Keratinocyte (primary cell): ENCODE measurements around the gene ITGA7. TPM values are rescaled to one million over a fixed set of nuclear protein-coding genes. Genes with fewer than 3 reads are reported as not detected.
A peak's percentile ranks its signal among the peaks of the same experiment; 100 is the strongest.

Experiments
- DNase-seq: peaks from one replicate; pipeline ENCODE4 v3.0.0-alpha.2; 2011; ENCODE audit warnings: low read depth, missing footprints, low spot score
- FAIRE-seq: peaks from 2 replicates; lab custom pipeline; 2011; peaks lifted over from hg19 to GRCh38; lab: Jason Lieb, UNC
- H2AFZ ChIP-seq: 2 replicates; pipeline ENCODE4 v1.6.0; 2012; ENCODE audit warnings: low read length, control low read depth, inconsistent platforms; ENCODE audit not compliant: control insufficient read depth
- H3K27ac ChIP-seq: 2 replicates; pipeline ENCODE4 v1.5.1; 2011; ENCODE audit warnings: low read length; ENCODE audit not compliant: control insufficient read depth, insufficient read depth
- H3K27me3 ChIP-seq: 3 replicates; pipeline ENCODE4 v1.6.0; 2011; ENCODE audit warnings: low read length; ENCODE audit not compliant: control insufficient read depth, insufficient read depth; ENCODE audit errors: extremely low read depth
- H3K36me3 ChIP-seq, 2 experiments: 2 replicates in 1 of 2; 3 replicates in 1 of 2; pipeline ENCODE4 v1.5.1; 2011; ENCODE audit warnings: low read length in 2 of 2, mild to moderate bottlenecking in 1 of 2; ENCODE audit not compliant: control insufficient read depth in 2 of 2, insufficient read depth in 2 of 2; ENCODE audit errors: extremely low read depth in 1 of 2
- H3K4me1 ChIP-seq: 3 replicates; pipeline ENCODE4 v1.5.1; 2011; ENCODE audit warnings: low read length; ENCODE audit not compliant: control insufficient read depth, insufficient read depth; ENCODE audit errors: extremely low read depth
- H3K4me2 ChIP-seq: 3 replicates; pipeline ENCODE4 v1.6.0; 2011; ENCODE audit warnings: low read depth, low read length; ENCODE audit not compliant: control insufficient read depth, insufficient read depth; ENCODE audit errors: extremely low read depth
- H3K4me3 ChIP-seq, 3 experiments: fragments of 200-600 bp in 1 of 3; sonication (generic) in 1 of 3; 2 replicates in 2 of 3; 3 replicates in 1 of 3; pipeline ENCODE4 v1.5.1; 2011 to 2016; ENCODE audit warnings: low read length in 3 of 3, mild to moderate bottlenecking in 3 of 3, control low read depth in 2 of 3, inconsistent platforms in 1 of 3, low read depth in 1 of 3, mixed read lengths in 1 of 3, mixed run types in 1 of 3, moderate library complexity in 1 of 3; ENCODE audit not compliant: control insufficient read depth in 2 of 3, insufficient read depth in 2 of 3; ENCODE audit errors: extremely low read depth in 1 of 3
- H3K79me2 ChIP-seq: 2 replicates; pipeline ENCODE4 v1.6.0; 2012; ENCODE audit warnings: low read length; ENCODE audit not compliant: control insufficient read depth, insufficient read depth
- H3K9ac ChIP-seq: 3 replicates; pipeline ENCODE4 v1.6.0; 2011; ENCODE audit warnings: low read length; ENCODE audit not compliant: control insufficient read depth, insufficient read depth; ENCODE audit errors: extremely low read depth
- H3K9me1 ChIP-seq: 3 replicates; pipeline ENCODE4 v1.6.0; 2011; ENCODE audit warnings: low read length; ENCODE audit not compliant: control insufficient read depth, insufficient read depth; ENCODE audit errors: extremely low read depth
- H3K9me3 ChIP-seq: 2 replicates; pipeline ENCODE4 v1.5.1; 2012; ENCODE audit warnings: low read depth, low read length; ENCODE audit not compliant: control insufficient read depth
- H4K20me1 ChIP-seq: 3 replicates; pipeline ENCODE4 v1.6.0; 2011; ENCODE audit warnings: low read length; ENCODE audit not compliant: control insufficient read depth, insufficient read depth; ENCODE audit errors: extremely low read depth
- EZH2 ChIP-seq: IDR thresholded peaks from one replicate; pipeline ENCODE4 v1.6.1; 2012; ENCODE audit warnings: inconsistent platforms, mild to moderate bottlenecking, low read length, moderate library complexity
- dilution Hi-C: fragments of 300-500 bp; cut with MboI; formaldehyde crosslinking; loops from one replicate; pipeline ENCODE4 v1.7.0; 2020; ENCODE audit warnings: low sequenced_read_pairs; ENCODE audit not compliant: extremely low pct_ligation_motif_present
- polyA minus RNA-seq, 3 experiments: library from RNA; depleted of rRNA, polyadenylated mRNA; stranded (reverse); fragments of >200 nt; gene quantifications; 1 replicate in 1 of 3; 2 replicates in 1 of 3; 3 replicates in 1 of 3; pipeline ENCODE4 v1.2.3, GENCODE V29; 2011
- polyA plus RNA-seq, 5 experiments: library from polyadenylated mRNA; depleted of rRNA in 3 of 5; stranded (reverse) in 3 of 5; stranded (forward) in 1 of 5; unstranded in 1 of 5; fragments of >200 nt; gene quantifications; 1 replicate in 1 of 5; 2 replicates in 3 of 5; 3 replicates in 1 of 5; pipeline versions ENCODE4 v1.2.1 to v1.2.3, GENCODE V29; 2011 to 2012; ENCODE audit warnings: missing spikeins in 2 of 5, low read depth in 1 of 5, low replicate concordance in 1 of 5
- TF ChIP-seq, protein P1 (sequence below), 3 experiments: IDR thresholded peaks in 1 of 3; conservative IDR thresholded peaks in 1 of 3; optimal IDR thresholded peaks in 1 of 3; 2 replicates in 2 of 3; 3 replicates in 1 of 3; pipeline versions ENCODE3 to v1.5.1; 2011; ENCODE audit warnings: low read length in 3 of 3, mild to moderate bottlenecking in 3 of 3, moderate library complexity in 2 of 3, control low read depth in 1 of 3, inconsistent platforms in 1 of 3; ENCODE audit not compliant: insufficient read depth in 2 of 3; ENCODE audit errors: extremely low read depth in 1 of 3

Gene ITGA7
- polyA plus RNA-seq (0.04 to 0.19 TPM (median 0.07 TPM) in 3 replicates), polyA minus RNA-seq (0.20 TPM in 1 of 3 replicates, not detected in the others)
- 0.44 TPM for polyA plus RNA-seq (2011; ENCODE audit: low read depth)
- 0.27 TPM in 1 of 2 replicates, not detected in the other for polyA plus RNA-seq (2011; cell fraction: cytosol; rRNA removed)
- polyA plus RNA-seq (2011; cell fraction: nucleus; rRNA removed) = 0.45 and 0.51 TPM in 2 replicates
- polyA plus RNA-seq (2012; ENCODE audit: low replicate concordance) = 0.24 and 0.95 TPM in 2 replicates
- not detected for polyA minus RNA-seq (2011; cell fraction: cytosol; rRNA and poly(A)+ RNA removed)
- not detected in 2 replicates for polyA minus RNA-seq (2011; cell fraction: nucleus; rRNA and poly(A)+ RNA removed)

- TF ChIP-seq, protein P1, sequence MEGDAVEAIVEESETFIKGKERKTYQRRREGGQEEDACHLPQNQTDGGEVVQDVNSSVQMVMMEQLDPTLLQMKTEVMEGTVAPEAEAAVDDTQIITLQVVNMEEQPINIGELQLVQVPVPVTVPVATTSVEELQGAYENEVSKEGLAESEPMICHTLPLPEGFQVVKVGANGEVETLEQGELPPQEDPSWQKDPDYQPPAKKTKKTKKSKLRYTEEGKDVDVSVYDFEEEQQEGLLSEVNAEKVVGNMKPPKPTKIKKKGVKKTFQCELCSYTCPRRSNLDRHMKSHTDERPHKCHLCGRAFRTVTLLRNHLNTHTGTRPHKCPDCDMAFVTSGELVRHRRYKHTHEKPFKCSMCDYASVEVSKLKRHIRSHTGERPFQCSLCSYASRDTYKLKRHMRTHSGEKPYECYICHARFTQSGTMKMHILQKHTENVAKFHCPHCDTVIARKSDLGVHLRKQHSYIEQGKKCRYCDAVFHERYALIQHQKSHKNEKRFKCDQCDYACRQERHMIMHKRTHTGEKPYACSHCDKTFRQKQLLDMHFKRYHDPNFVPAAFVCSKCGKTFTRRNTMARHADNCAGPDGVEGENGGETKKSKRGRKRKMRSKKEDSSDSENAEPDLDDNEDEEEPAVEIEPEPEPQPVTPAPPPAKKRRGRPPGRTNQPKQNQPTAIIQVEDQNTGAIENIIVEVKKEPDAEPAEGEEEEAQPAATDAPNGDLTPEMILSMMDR (optimal IDR thresholded peaks at IDR 0.05 in 1 of 3, IDR thresholded peaks at IDR 0.05 in 1 of 3, conservative IDR thresholded peaks at IDR 0.05 in 1 of 3; ENCODE audit: extremely low read depth in 1 of 3, insufficient read depth in 2 of 3, low read length in 3 of 3) = no peak
- no peak for TF ChIP-seq EZH2
- H3K4me3 ChIP-seq = peak within 1 kb of the TSS in 2 of 3 experiments; percentile 24 to 31
- H3K9ac ChIP-seq = no peak within 1 kb of the TSS
Observed at GRCh38 chr12:55707841-55708694, at the start of gene ITGA7. Gene ITGA7, minus strand, starts transcription at chr12:55707904. Its CDS starts 222 bp downstream, at chr12:55707682.

DNA sequence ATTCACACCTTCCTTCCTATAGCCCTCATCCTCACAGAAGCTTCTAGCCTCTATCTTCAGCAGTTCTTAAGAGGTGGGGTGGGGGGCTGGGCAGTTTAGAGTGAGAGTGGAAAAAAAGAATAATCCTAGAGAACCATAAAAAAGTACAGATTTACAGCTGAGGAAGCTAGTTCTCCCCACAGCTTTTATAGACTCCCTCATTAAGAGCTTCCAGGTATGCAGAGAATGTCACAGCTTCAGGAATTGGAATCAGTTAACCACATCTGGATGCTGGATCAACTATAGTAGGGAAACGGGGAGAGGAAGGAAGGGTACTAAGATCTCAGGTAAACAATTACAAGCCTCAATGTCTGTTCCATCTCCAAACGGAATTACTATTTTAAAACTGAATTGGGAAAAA, 47.5 kb upstream of the ITGA7 start:
- H2AFZ ChIP-seq = no peak overlapping the region
- DNase-seq = no peak
- TF ChIP-seq EZH2 = no peak
- TF ChIP-seq, protein P1 (optimal IDR thresholded peaks at IDR 0.05 in 1 of 3, IDR thresholded peaks at IDR 0.05 in 1 of 3, conservative IDR thresholded peaks at IDR 0.05 in 1 of 3; ENCODE audit: extremely low read depth in 1 of 3, insufficient read depth in 2 of 3, low read length in 3 of 3) = no peak
- no peaks in the 10 kb centered on the region for H3K4me1 ChIP-seq
- dilution Hi-C loops = no loop called here
- H4K20me1 ChIP-seq = no peaks in the 10 kb centered on the region
- H3K27me3 ChIP-seq = no peaks in the 10 kb centered on the region
- no peaks in the 10 kb centered on the region for H3K79me2 ChIP-seq
- FAIRE-seq = no peak
- peaks cover 20 to 34% of the 10 kb centered on the region in 2 experiments for H3K36me3 ChIP-seq
- no peaks in the 10 kb centered on the region for H3K9me3 ChIP-seq
- H3K4me2 ChIP-seq = no peak overlapping the region
- H3K9me1 ChIP-seq = no peaks in the 10 kb centered on the region
- no peak overlapping the region for H3K4me3 ChIP-seq
- no peak overlapping the region for H3K27ac ChIP-seq
- H3K9ac ChIP-seq = no peak overlapping the region

More at GRCh38 chr12:55707841-55708694, at the start of gene ITGA7:
- no peak for FAIRE-seq
- Histone ChIP-seq H3K4me2 (peak within 1 kb of the TSS; percentile 45), H2AFZ (no peak within 1 kb of the TSS), H4K20me1 (no peaks in the 10 kb centered on the region), H3K36me3 (no peaks in the 10 kb centered on the region), H3K79me2 (no peaks in the 10 kb centered on the region), H3K27me3 (peaks cover 49% of the 10 kb centered on the region), H3K9me1 (no peaks in the 10 kb centered on the region), H3K27ac (no peak within 1 kb of the TSS), H3K4me1 (no peaks in the 10 kb centered on the region), H3K9me3 (no peaks in the 10 kb centered on the region)
- DNase-seq = no peak
- dilution Hi-C loops = no loop called here
